Common myeloid progenitor, CD34-positive (primary cell): ENCODE data around the gene ZKSCAN3.
A peak's percentile ranks its signal among the peaks of the same experiment; 100 is the strongest.

Source experiments
- CTCF ChIA-PET: fragments of 350-600 bp; sonication (Branson Sonifier 250); formaldehyde crosslinking; loops from one replicate; lab custom pipeline; 2021; ENCODE audit warnings: antibody characterized with exemption; lab: Charles Lee
- POLR2A ChIA-PET: fragments of 350-600 bp; sonication (Branson Sonifier 250); formaldehyde crosslinking; loops from one replicate; lab custom pipeline; 2021; ENCODE audit warnings: antibody characterized with exemption; lab: Charles Lee
- DNase-seq, 3 donors: peaks; one replicate each; pipeline versions ENCODE4 v3.0.0 to v3.0.0-alpha.2; 2013
- H3K27ac ChIP-seq, 2 experiments: 1 replicate in 1 of 2; 2 replicates in 1 of 2; pipeline ENCODE4 v1.7.0; 2013; ENCODE audit warnings: inconsistent platforms in 2 of 2, low read length in 2 of 2, mild to moderate bottlenecking in 2 of 2, low read depth in 1 of 2, moderate library complexity in 1 of 2; ENCODE audit not compliant: severe bottlenecking in 2 of 2, insufficient read depth in 1 of 2, poor library complexity in 1 of 2
- H3K27me3 ChIP-seq, 5 experiments: replicated peaks in 2 of 5; 1 replicate in 3 of 5; 2 replicates in 2 of 5; pipeline versions ENCODE4 v1.6.1 to v1.7.0; 2013; ENCODE audit warnings: low read length in 4 of 5, mild to moderate bottlenecking in 2 of 5, moderate library complexity in 2 of 5, inconsistent platforms in 1 of 5; ENCODE audit not compliant: insufficient read depth in 5 of 5, control insufficient read depth in 4 of 5
- H3K36me3 ChIP-seq, 4 experiments: 1 replicate in 2 of 4; 2 replicates in 2 of 4; pipeline versions ENCODE4 v1.6.1 to v1.7.0; 2013; ENCODE audit warnings: low read length in 3 of 4, control low read depth in 1 of 4, mild to moderate bottlenecking in 1 of 4; ENCODE audit not compliant: control insufficient read depth in 4 of 4, insufficient read depth in 4 of 4
- H3K4me1 ChIP-seq, 4 experiments: 1 replicate in 3 of 4; 2 replicates in 1 of 4; pipeline versions ENCODE4 v1.6.1 to v1.7.1; 2013; ENCODE audit warnings: low read length in 3 of 4, mild to moderate bottlenecking in 3 of 4, control low read depth in 1 of 4, inconsistent platforms in 1 of 4, moderate library complexity in 1 of 4; ENCODE audit not compliant: control insufficient read depth in 4 of 4, insufficient read depth in 4 of 4; ENCODE audit errors: control extremely low read depth in 1 of 4
- H3K4me3 ChIP-seq, 7 experiments: 1 replicate in 4 of 7; 2 replicates in 3 of 7; pipeline versions ENCODE4 v1.5.1 to v1.7.0; 2013; ENCODE audit warnings: mild to moderate bottlenecking in 7 of 7, low read length in 6 of 7, moderate library complexity in 6 of 7, inconsistent platforms in 2 of 7, low read depth in 2 of 7, control low read depth in 1 of 7; ENCODE audit not compliant: insufficient read depth in 4 of 7, control insufficient read depth in 1 of 7; ENCODE audit errors: extremely low read depth in 1 of 7
- H3K9me3 ChIP-seq, 5 experiments: 1 replicate in 4 of 5; 2 replicates in 1 of 5; pipeline versions ENCODE4 v1.6.1 to v1.7.1; 2013; ENCODE audit warnings: low read length in 4 of 5, mild to moderate bottlenecking in 2 of 5, inconsistent platforms in 1 of 5, low read depth in 1 of 5, moderate library complexity in 1 of 5; ENCODE audit not compliant: control insufficient read depth in 4 of 5, insufficient read depth in 2 of 5; ENCODE audit errors: control extremely low read depth in 1 of 5
- WGBS: methylation state at CpG from one replicate; pipeline ENCODE4 v1.1.5; 2013; ENCODE audit not compliant: insufficient coverage; 5-methylcytosine and 5-hydroxymethylcytosine counted together

The ZKSCAN3 gene

GRCh38 chr6:28383235-28384142 lies 33.7 kb downstream of the ZKSCAN3 start:
- ChIA-PET POLR2A (interaction anchor here (1.1 to 1.6 kb wide), 3 partner anchors 11 to 27 kb away, joined by 4 to 6 read pairs (median 4); no protein-coding TSS in a partner anchor), CTCF (interaction anchor here (0.7 to 4.7 kb wide), 19 partner anchors 8 to 255 kb away, joined by 3 to 34 read pairs (median 4); partner anchors contain the start of genes ZKSCAN4, ZSCAN12, ZSCAN26 and ZSCAN31)
- Histone ChIP-seq H3K9me3 (peaks cover 0 to 3% (median 0%) of the 10 kb centered on the region in 5 experiments), H3K27me3 (no peaks in the 10 kb centered on the region), H3K4me1 (peaks cover 0 to 17% (median 8%) of the 10 kb centered on the region in 4 experiments), H3K27ac (peak overlapping the region; percentile 72 to 85), H3K36me3 (peaks cover 7 to 58% (median 35%) of the 10 kb centered on the region in 4 experiments), H3K4me3 (peak overlapping the region; percentile 36 to 83 (median 73))
- WGBS: 17% methylated on average over 30 of the region's 31 CpGs
- peak; percentile 86 to 91 (median 90) for DNase-seq

GRCh38 chr6:28384143-28384533 lies 34.4 kb downstream of the ZKSCAN3 start:
- H3K27me3 ChIP-seq: no peaks in the 10 kb centered on the region
- no peak for DNase-seq
- H3K27ac ChIP-seq: no peak overlapping the region
- H3K4me3 ChIP-seq: no peak overlapping the region
- CTCF ChIA-PET: interaction anchor here (0.8 to 4.7 kb wide), 13 partner anchors 10 to 256 kb away, joined by 3 to 34 read pairs (median 4); partner anchors contain the start of genes ZSCAN12, ZSCAN26 and ZSCAN31
- peaks cover 0 to 17% (median 8%) of the 10 kb centered on the region in 4 experiments for H3K4me1 ChIP-seq
- 80% methylated on average over 1 of the region's 2 CpGs for WGBS
- peaks cover 6 to 61% (median 36%) of the 10 kb centered on the region in 4 experiments for H3K36me3 ChIP-seq
- POLR2A ChIA-PET: interaction anchor here (1.1 to 1.6 kb wide), 3 partner anchors 12 to 28 kb away, joined by 4 to 6 read pairs (median 4); no protein-coding TSS in a partner anchor
- H3K9me3 ChIP-seq: no peaks in the 10 kb centered on the region

DNA sequence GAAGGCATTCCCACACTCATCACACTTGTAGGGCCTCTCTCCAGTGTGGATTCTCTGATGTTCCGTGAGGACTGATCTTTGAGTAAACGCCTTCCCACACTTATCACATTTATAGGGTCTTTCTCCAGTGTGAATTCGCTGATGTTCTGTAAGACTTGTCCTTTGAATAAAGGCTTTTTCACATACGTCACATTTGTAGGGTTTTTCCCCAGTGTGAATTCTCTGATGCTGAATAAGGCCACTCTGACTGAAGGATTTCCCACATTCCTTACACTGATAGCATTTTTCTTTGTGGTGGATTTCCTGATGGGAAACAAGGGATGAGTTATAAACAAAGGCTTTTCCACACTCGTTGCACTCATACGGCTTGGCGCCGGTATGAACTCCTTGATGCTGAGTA lies 40.9 kb downstream of the ZKSCAN3 start:
- CTCF ChIA-PET: no interaction called here
- no peak for DNase-seq
- no peak overlapping the region for H3K4me3 ChIP-seq
- H3K27ac ChIP-seq: no peak overlapping the region
- peaks cover 19 to 73% (median 46%) of the 10 kb centered on the region in 4 experiments for H3K36me3 ChIP-seq
- 93% methylated on average over 8 of the region's 8 CpGs for WGBS
- no peaks in the 10 kb centered on the region for H3K27me3 ChIP-seq
- POLR2A ChIA-PET: no interaction called here
- H3K4me1 ChIP-seq: no peaks in the 10 kb centered on the region
- peaks cover 0 to 5% (median 0%) of the 10 kb centered on the region in 5 experiments for H3K9me3 ChIP-seq

GRCh38 chr6:28393912-28394662 lies 44.3 kb downstream of the ZKSCAN3 start:
- peaks cover 3 to 14% (median 5%) of the 10 kb centered on the region in 4 experiments for H3K4me1 ChIP-seq
- no peaks in the 10 kb centered on the region for H3K27me3 ChIP-seq
- POLR2A ChIA-PET: interaction anchor here (0.6 kb wide), 1 partner anchor 44 kb away, joined by 4 read pairs; the partner anchor contains the start of gene ZKSCAN3
- WGBS: 54% methylated on average over 3 of the region's 5 CpGs
- H3K36me3 ChIP-seq: peaks cover 17 to 70% (median 43%) of the 10 kb centered on the region in 4 experiments
- peaks cover 0 to 5% (median 0%) of the 10 kb centered on the region in 5 experiments for H3K9me3 ChIP-seq
- no peak overlapping the region for H3K27ac ChIP-seq
- DNase-seq: peak in 2 of 3 donors; percentile 26
- no peak overlapping the region for H3K4me3 ChIP-seq
- CTCF ChIA-PET: interaction anchor here (0.5 to 2.7 kb wide), 4 partner anchors 11 to 47 kb away, joined by 3 to 17 read pairs (median 4); no protein-coding TSS in a partner anchor

DNA sequence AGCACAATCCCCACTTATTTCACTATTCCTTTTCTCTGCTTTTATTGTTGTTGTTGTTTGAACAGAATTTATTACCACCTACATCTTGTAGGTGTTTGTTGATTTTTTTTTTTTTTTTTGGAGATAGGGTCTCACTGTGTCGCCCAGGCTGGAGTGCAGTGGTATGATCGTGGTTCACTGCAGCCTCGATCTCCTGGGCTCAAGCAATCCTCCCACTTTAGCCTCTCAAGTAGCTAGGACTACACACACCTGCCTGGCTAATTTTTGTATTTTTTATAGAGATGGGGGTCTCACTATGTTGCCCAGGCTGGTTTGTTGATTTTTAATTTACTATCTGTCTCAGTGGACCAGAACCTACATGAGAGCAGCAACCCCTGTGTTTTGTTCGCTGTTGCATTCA lies 46.2 kb downstream of the ZKSCAN3 start:
- POLR2A ChIA-PET: no interaction called here

GRCh38 chr6:28399350-28400121 lies 49.8 kb downstream of the ZKSCAN3 start, which contains the start of gene ZSCAN12:
ZSCAN12 (minus strand) TSS chr6:28399747; CDS start chr6:28398405, 1,342 bp downstream.
- peak within 1 kb of the TSS; percentile 86 to 99 (median 93) for H3K4me3 ChIP-seq
- peak; percentile 92 to 95 (median 95) for DNase-seq
- ChIA-PET CTCF (interaction anchor here (1.3 kb wide), 1 partner anchor 16 kb away, joined by 7 read pairs; no protein-coding TSS in a partner anchor), POLR2A (interaction anchor here (0.9 to 1.0 kb wide), 2 partner anchors 16 to 63 kb away, joined by 3 to 6 read pairs; no protein-coding TSS in a partner anchor)
- H3K36me3 ChIP-seq: peaks cover 0 to 23% (median 11%) of the 10 kb centered on the region in 4 experiments
- H3K27ac ChIP-seq: peak within 1 kb of the TSS; percentile 70 to 90
- 0% methylated on average over 38 of the region's 49 CpGs for WGBS
- peaks cover 4 to 18% (median 9%) of the 10 kb centered on the region in 4 experiments for H3K4me1 ChIP-seq
- H3K27me3 ChIP-seq: peaks cover 0 to 17% (median 5%) of the 10 kb centered on the region in 5 experiments
- H3K9me3 ChIP-seq: no peaks in the 10 kb centered on the region

More for the DNA sequence above, 46.2 kb downstream of the ZKSCAN3 start:
- no peaks in the 10 kb centered on the region for H3K9me3 ChIP-seq
- DNase-seq: no peak
- peaks cover 6 to 52% (median 31%) of the 10 kb centered on the region in 4 experiments for H3K36me3 ChIP-seq
- no peaks in the 10 kb centered on the region for H3K27me3 ChIP-seq
- H3K27ac ChIP-seq: no peak overlapping the region
- CTCF ChIA-PET: interaction anchor here (1.0 kb wide), 1 partner anchor 12 kb away, joined by 4 read pairs; no protein-coding TSS in a partner anchor
- peaks cover 4 to 18% (median 9%) of the 10 kb centered on the region in 4 experiments for H3K4me1 ChIP-seq
- no peak overlapping the region for H3K4me3 ChIP-seq
- WGBS: 94% methylated on average over 3 of the region's 4 CpGs
